ENCODE data around the gene TFEB.

Gene TFEB

DNA sequence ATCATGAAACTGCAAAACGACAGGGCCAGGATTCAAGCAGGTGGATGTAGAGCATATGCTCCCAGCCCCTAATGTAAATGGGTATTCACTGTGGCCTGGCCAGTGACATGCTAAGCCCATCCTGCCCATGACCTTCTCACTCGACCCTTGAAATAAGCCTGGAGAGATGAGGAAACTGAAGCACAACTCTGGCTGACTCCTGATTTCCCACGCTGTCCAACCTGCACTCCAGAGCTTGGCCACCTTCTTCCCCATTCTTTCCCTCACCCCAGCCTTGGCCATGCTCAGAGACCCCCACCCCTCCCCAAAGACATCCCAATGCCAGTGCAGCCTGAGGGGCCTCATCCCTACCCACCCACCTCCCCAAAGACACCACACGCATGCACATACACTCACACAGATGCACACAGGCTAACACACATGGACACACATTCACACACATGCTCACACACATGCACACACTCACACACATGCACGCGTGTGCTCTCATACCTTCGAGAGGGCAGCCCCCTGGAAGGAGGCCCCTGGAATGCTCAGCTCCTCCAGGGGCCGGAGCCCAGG is 12.4 kb downstream of the TFEB start:
- DNase-seq (ENCODE audit: low spot score) = no peak

DNA sequence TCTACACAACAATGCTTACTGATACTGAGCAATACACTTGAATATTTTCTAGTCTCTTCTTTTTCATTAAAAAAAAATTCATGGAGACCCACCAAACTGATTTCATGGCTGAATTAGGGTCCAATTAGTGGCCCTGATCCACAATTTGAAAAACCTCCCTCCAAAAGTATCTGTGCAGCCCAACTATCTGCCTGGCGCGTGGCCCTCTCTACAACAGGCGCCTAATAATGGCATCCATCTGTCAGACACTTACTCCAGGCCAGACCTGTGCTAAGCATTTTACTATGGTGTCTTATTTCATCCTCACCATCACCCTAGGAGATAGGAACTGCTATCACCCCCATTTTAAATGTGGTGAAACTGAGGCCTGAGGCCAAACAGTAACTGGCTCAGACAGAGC is 14.0 kb downstream of the TFEB start:
- DNase-seq (ENCODE audit: low spot score) = no peak

DNA sequence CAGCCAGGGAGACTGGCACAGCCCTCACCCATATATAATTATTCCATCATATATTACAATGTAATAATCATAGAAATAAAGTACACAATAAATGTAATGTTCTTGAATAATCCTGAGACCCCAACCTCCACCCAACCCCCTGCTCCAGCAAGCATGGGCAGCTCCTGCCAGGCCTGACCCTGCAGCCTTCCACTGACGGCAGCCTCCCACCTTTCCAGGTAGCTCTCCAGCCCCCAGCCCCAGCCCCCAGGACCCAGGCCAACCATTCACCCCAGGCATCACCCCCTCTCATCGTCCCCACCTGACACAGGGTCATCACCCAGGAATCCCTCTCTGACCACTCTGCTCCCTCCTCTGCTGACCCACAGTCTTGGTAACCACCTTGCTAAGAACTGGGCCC is 14.6 kb downstream of the TFEB start:
- DNase-seq (ENCODE audit: low spot score) = no peak

DNA sequence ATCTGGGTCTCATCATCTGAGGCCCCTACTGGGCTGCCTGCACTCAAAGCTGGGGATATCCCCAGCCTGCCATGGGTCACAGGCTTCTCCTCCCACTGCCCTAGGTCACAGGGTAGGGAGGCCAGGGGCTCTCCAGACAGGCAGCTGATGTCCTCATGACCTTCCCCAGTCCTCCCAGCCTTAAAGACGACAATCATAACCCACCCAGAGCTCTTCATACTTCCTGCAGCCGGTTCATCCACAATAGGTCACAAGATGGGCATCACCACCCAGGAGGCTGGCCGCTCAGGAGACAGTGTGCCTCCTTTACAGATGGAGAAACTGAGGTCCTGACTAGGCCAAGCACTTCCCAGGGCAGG is 15.2 kb downstream of the TFEB start:
- DNase-seq (ENCODE audit: low spot score) = no peak

DNA sequence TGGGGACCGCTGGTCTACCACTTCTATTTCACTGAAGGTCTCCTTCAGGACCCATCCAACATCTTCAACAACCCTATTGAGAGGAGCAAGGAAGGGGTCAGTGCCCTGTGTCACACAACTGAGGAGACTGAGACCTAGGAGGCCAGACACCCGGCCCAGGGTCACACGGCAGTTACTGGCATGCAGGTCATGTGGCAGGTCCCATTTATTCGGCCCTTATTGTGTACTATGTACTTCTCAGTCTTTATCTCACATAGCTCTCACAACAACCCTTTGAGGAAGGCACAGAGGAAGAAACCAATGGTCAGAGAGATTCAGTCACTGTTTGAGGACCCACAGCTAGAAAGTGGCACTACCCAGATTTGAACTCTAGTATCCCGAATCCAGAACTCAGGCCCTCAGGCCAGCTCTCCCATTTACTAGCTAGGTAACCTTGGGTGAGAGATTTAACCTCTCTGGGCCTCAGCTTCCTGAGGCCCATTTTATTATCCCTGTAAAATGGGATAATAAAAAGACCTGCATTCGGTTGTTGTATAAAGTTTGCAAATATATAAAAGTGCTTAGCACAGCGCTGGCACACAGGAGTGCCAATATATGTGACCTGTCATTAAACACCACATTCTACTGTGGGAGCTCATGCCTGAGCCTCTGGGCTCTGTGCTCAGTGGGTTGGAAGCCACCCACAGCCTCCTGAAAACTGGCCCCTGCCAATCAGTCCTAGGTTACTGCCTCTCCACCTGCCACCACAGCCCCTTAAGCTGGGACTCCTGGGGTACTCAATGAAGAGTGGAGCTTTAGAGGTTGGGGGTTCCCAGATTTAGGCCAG is 15.8 kb downstream of the TFEB start:
- DNase-seq (ENCODE audit: low spot score) = no peak

DNA sequence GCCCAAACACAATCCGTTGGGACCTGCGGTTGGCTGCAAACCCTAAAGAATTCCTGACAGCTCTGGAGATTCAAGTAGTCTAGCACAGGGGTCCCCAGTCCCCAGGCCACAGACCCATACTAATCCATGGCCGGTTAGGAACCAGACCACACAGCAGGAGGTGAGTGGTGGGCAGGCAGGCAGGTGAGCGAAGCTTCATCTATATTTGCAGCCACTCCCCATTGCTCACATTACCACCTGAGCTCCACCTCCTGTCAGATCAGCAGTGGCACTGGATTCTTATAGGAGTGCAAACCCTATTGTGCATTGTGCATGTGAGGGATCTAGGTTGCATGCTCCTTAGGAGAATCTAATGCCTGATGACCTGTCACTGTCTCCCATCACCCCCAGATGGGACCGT is 16.6 kb downstream of the TFEB start:
- DNase-seq (ENCODE audit: low spot score) = no peak

DNA sequence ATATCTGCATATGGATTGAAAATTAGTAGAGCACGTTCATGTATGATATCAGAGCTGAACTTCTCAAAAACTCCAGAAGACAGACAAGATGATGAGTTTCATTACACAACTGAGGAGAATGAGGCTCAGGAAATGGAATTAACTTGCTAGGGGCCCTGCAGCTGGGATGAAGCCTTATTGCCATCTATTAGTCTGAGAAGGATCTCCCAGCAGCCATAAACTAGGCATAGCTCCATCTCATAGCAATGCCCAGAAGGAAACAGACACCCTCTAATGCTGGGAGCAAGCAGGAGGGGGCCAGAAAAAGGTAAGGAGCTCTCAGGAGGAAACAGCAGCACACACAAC is 18.0 kb downstream of the TFEB start:
- DNase-seq (ENCODE audit: low spot score) = no peak

DNA sequence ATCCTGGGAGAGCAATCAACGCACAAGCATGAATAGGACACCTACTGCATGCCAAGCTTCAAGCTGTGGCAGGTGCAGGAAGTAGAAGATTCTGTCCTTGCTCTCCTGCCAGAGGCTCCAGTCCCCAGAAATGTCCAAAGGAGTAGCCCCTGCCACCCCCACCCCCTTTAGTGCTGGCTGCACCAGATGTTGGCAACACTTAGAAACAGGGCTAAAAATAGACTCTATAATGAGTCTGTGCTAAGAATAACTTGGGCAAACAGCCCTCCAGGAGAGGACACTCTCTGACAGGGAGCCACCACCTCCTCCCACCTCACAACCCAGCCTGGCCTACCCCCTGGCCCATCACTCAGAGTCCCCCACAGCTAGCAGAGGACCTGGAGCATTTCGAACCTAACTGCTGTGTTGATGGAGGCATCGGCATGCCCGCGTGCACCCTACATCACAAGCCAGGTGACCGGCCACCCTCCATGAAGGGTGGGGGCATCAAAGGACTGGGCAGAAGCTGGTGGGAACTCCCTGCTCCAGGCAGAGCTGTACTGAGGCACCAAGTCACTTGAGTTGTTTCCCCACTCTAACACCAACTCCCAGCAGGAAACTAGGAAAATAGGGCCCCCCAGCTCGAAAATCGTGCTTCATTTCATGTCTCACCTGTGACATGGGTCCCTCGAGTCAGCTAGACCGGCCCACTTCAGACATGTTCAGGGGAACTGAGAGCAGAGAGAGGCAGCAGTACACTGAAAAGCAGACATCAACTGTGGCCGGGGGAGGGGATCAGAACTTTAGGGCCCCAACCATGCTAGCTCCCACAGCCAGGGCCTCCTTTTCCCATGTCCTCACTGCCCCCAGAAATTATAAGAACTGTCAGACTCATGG is 18.7 kb downstream of the TFEB start:
- no peak for DNase-seq (ENCODE audit: low spot score)

DNA sequence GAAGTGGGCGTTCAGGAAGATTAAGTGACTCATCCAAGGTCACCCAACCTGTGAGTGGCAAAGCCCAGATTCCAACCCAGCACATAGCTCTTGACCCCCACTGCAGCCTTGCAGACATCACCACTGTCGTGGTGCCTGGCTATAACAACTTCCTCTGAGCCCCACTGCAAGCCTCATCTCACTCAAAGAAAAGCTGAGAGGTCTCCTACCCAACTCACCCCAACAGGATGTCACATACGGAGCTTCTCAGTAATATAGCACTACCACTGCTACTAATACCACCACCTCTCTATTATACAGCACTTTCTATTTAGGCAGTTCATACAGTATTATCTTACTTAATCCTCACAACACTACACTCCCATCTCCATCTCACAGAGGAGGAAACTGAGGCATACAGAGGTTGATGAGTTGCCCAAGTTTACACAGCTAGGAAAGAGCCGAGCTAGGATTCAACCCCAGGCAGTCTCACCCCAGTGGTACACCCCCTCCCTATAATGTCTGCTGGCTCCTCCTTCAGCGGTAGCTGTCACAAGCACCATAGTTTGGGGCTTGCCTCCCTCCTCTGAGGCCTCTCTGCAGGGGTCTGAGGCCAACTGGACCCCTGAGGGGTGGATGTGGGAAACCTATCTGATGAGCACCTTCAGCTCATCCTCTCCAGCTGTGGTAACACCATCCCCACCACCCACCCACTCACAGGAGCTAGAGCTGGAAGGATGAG is 19.5 kb downstream of the TFEB start:
- DNase-seq (ENCODE audit: low spot score) = no peak

DNA sequence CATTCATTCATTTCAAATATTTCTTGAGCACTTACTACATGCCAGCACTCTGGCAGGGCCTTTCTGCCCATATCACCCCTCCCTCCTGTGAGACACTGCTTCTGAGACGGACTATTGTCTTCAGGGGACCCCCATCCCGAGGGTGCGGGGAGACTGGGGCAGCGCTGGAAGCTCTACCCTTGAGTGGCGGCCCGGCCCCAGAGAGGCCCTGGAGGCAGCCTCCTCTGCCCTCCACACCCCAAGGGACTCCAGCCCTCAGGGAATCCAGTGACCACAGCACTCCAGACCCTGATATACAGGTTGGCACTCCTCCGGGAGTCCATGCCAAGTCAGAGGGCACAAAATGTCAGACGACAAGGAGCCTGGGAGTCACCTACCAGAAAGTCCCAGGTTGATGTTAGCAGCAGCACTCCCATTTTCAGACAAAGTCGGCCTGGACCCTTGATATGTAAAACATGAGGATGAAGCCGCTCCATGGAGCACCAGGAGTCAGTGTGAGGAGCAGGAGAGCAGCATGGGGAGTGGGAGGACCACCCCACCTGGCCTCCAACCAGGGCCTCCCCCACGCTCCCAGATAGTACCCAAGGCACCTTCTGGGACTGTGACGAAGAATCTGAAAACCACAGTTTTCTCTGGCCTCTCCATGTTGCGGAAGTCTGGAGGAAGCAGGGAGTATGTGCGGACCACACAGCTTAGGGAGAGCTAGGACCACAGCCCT is 20.7 kb downstream of the TFEB start:
- no peak for DNase-seq (ENCODE audit: low spot score)

DNA sequence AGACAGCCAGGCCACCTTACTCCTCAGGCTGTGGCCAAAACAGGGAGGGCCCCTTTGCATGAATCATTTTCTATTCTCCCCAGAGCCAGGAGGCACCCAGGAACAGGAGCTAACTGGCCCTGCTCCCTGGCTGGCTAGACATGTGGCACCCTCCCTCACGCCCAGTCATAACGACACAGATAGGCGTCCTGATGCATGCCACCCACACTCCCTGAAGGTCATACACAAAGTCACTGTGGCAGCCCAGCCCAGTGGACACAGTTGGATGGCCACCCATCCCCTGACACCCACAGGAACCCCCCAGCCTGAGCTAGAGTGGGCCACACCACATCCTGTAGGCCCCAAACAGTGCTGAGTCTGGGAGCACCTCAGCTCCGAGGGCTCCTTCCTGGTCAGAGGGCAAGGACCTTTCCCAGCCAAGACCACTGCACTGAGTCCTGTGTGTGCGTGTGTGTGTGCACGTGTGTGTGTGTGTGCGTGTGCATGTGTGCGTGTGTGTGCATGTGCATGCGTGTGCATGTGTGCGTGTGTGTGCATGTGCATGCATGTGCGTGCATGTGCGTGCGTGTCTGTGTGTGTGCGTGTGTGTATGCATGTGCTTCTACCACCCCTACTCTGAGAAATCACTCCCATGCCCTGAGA is 21.6 kb downstream of the TFEB start:
- no peak for DNase-seq (ENCODE audit: low spot score)

DNA sequence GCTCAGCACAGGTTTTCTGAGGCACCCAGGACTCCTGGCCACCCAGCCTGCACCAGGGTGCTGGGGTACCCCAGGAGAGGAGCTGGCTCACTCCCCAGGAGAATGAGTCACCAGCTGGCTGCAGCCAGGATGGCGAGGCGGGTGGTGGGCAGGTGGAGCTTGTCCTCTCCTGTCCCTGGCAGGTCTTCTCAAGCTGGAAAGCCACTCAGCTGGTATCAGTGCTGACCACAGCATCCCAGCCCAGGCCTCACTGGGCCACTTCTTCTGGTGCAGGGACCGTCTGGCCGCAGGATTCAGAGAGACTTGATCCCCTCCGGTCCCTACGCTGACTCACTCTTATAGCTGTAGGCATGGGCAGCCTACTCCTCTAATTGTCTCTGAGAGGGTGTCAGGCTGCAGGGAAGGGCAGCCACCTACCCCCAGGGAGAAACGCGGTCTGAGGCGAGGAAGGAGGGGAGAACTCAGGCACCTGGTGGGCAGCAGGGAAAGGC is 22.2 kb downstream of the TFEB start:
- DNase-seq (ENCODE audit: low spot score) = no peak

DNA sequence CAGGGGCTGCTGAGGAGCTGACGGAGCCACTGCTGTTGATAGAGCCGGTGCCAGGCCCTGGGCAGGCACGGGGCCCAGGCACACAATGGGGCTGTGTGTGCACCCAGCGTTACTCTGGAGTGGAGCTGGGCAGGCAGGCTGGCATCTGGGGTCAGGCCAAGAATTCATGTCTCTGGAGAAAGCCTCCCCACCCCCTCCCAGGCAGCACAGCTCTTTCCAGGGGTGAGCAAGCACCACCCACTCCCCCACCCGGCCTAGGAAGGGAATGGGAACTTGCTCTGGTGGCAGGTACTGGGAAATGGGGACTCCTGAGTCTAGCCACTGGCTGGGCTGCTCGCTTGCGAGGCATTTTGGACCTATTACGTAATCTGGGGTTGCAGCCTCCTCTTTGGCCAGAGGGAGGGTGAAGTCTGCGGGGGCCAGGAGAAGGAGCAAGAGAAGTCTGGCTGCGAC is 22.7 kb downstream of the TFEB start:
- no peak for DNase-seq (ENCODE audit: low spot score)

DNA sequence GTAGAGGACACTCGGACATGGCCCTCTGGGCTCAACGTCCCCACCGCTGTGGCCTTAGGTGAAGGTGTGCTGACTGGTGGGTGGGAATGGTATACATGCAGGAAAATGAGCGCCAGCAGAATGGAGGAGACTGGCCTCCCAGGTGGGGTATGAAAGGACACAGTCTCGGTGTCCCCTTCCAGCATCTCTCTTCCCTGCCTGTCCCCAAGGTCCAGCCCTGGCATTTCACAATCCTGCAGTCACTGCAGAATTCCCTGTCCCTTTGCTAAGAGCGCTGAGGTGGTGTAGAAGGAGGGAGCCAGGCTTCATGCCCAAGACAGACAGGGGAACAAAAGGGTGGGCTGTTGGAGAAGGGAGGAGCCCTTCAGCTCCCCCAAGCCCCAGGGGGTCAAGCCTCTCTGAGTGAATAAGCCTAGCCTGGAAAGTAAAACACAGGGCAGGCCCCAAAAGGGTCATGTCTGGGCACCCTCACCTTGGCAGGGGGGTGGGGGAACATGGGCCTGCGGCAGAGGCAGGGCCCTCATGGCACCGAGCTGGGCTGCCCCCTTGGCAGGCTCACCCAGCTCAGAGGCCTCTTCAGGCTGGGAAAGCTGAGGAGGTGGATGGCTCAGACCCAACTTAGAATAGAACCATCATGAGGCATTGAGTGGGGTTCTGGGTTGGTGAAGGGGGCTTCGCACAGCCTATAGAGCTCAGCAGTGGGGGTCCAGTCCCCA is 23.9 kb downstream of the TFEB start:
- DNase-seq (ENCODE audit: low spot score) = no peak

DNA sequence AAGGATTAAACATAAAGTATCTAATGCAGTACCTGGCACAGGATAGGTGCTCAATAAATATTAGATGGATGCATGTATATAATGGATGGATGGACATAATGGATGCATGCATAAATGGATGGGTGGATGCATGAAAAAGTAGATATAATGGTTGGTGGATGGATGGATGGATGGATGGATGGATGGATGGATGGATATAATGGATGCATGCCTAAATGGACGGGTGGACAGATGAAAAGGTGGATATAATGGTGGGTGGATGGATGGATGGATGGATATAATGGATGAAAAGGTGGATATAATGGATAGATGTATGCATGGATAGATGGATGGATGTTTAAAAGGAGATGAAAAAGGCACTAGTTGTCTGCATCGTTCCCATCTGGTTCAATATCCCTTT is 26.0 kb downstream of the TFEB start:
- DNase-seq (ENCODE audit: low spot score) = no peak

DNA sequence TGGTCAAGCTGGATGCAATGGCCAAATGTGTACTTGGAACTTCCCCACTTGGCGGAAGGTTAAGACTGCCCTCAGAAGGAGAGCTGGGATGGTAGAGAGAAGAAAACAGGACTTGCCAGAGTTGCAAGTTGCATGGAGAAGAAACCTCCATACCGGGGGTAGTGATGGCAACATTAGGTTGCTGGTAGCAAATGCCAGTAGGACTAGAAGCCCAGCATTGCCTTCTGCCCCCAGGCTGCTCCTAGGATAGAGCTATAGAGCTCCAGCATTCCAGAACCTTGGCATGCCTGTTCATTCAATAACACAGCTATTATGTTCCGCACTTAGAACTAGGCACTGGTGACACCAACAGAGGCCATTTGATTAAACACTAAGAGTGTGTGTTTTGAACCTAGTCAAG is 26.6 kb downstream of the TFEB start:
- no peak for DNase-seq (ENCODE audit: low spot score)

DNA sequence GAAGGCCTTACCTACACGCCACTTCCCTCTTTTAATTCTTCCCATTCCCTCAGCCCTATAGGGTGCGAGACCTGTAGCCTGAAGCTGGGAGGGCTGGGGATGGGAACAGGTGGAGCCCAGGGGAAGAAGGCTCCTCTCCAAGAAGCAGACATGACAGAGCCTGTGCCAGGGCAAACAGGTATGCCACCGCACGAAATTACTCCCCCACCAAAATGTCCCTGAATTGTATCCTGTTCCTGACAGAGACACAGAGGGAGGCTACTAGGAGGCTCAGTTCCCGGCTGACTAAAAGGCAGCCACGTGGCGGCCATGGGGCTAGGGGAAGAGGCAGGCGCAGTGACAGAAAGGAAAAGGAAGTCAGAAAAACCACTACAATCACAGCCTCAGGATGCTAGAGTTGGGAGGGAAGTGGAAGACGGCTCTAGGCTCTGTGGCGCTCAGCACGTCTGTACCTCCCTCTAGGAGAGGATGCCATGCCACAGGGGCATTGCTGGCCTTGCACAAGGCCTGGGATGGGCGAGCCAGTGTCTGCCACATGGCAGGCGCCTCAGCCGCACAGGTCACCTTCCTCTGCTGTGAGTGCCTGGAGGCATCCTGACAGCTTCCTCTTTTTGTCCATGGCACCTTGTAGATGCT is 27.7 kb downstream of the TFEB start:
- peak; percentile 48 for DNase-seq (ENCODE audit: low spot score)

DNA sequence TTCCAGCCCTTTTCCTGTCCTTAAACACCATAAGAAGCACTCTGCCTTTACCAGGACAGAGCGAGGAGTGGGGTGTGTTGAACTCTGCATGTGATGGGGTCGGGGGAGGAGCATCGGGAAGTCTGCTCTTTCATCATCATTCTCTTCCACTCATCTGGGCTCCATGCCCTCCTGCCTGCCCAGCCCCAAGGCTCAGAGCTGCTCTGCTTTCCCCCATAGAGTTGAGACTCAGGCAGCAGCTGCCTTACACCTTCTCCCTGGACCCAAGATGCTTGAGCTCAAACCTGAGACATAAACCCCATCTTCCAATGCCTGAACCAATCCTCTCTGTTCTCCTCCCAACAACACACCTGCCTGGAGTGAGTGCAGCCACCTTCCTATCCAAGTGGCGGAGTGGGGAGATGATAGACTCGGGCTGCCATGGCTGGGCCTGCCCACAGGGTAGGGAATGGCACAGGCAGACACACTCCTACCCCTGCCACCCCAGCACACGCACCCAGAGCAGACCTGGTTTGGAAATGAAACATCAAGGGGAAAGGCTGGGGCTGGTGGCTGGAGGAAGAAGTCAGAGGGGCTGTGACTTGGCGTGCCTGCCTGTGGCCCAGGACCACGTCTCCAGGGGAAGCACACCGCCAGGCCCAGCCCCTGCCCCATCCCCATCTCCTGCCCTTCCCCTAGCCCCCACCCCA is 28.4 kb downstream of the TFEB start:
- no peak for DNase-seq (ENCODE audit: low spot score)
